ENCODE measurements around the gene TMEM38A.

TMEM38A gene

DNA sequence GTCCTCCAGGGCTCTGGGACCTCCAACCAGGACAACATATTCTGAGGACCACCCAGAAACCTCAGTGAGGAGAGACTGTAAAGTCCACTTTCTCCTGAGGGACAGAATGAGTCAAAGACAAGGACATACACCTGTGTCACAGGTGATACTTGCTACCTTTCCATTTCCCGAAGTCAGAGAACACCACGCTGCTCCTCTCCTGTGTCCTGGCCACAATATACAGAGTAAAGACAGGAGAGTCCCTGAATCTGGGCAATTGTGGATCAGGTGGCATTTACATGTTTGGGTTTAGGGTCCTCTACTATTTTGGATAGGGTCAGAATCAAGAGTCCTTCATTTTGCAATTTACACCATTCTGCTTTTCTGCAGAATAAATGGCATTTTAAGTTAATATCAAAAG, 37.9 kb upstream of the TMEM38A start (continued):
- TF ChIP-seq, protein P1, sequence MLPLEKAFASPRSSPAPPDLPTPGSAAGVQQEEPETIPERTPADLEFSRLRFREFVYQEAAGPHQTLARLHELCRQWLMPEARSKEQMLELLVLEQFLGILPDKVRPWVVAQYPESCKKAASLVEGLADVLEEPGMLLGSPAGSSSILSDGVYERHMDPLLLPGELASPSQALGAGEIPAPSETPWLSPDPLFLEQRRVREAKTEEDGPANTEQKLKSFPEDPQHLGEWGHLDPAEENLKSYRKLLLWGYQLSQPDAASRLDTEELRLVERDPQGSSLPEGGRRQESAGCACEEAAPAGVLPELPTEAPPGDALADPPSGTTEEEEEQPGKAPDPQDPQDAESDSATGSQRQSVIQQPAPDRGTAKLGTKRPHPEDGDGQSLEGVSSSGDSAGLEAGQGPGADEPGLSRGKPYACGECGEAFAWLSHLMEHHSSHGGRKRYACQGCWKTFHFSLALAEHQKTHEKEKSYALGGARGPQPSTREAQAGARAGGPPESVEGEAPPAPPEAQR (tag by site-specific recombination; IDR thresholded peaks at IDR 0.05) = no peak
- TF ChIP-seq ZNF266 (tag by site-specific recombination; IDR thresholded peaks at IDR 0.05; ENCODE audit: low read depth) = no peak

DNA sequence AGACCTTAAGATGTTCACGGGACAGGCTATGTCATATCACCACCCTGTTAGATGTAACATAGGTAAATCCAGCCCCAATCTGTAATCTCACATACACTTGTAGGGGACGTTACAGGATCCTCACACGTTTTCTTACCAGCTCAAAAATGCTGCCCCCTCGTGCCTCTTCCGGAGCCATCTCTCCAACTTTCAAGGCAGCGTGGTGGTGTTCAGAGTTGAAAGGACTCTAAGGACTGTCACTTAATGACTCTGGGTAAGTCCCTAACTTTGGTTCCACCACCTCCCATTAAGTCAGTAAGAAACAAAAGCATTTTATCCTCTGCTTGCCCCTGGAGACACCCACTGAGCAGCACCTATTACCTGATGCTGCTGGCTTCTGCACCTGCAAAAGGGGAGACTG, 37.4 kb upstream of the TMEM38A start:
- Histone ChIP-seq H3K27ac (ENCODE audit: extremely low read depth, low read depth, low read length) (no peak overlapping the region), H3K36me3 (ENCODE audit: control insufficient read depth in 2 of 2, insufficient read depth in 1 of 2, low read length in 2 of 2) (peaks cover 0 to 25% of the 10 kb centered on the region in 2 experiments; a peak in 1 of 3 replicates), H3K4me3 (ENCODE audit: low read depth, low read length) (no peak overlapping the region), H3K4me1 (ENCODE audit: control insufficient read depth, insufficient read depth, low read length) (no peaks in the 10 kb centered on the region), H3K9me3 (ENCODE audit: control insufficient read depth, insufficient read depth, low read depth, low read length) (no peaks in the 10 kb centered on the region)
- no peak for TF ChIP-seq IKZF3 (tag by site-specific recombination; IDR thresholded peaks at IDR 0.05)
- TF ChIP-seq, protein P2, sequence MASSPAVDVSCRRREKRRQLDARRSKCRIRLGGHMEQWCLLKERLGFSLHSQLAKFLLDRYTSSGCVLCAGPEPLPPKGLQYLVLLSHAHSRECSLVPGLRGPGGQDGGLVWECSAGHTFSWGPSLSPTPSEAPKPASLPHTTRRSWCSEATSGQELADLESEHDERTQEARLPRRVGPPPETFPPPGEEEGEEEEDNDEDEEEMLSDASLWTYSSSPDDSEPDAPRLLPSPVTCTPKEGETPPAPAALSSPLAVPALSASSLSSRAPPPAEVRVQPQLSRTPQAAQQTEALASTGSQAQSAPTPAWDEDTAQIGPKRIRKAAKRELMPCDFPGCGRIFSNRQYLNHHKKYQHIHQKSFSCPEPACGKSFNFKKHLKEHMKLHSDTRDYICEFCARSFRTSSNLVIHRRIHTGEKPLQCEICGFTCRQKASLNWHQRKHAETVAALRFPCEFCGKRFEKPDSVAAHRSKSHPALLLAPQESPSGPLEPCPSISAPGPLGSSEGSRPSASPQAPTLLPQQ (tag by site-specific recombination; IDR thresholded peaks at IDR 0.05) = no peak
- TF ChIP-seq ZIC2 (tag by site-specific recombination; IDR thresholded peaks at IDR 0.05) = no peak
- no peak for TF ChIP-seq ZBTB21 (tag by site-specific recombination; IDR thresholded peaks at IDR 0.05)
- POLR2A ChIA-PET = interaction anchor here (1.6 kb wide), 1 partner anchor 39 kb away, joined by 4 read pairs; no protein-coding TSS in a partner anchor
- CTCF ChIA-PET = no interaction called here

DNA sequence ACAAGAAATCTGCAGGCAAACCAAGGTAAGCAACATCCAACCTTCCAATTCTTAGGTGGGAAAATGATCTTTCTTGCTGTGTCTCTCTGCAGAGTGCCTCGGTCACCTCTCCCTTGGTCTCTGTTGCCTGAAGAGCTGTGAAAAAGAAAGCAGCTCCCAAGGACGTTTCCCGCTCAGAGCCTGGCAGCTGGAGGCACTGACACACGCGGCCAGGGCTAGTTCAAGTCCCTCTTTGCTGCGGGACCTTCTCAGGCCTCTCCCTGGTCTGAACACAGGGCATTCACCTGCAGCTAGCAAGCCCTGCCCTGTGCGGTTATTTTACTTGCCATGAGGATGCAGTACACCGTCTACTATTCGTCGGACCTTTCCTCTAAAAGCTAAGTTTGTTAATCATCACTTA, 36.7 kb upstream of the TMEM38A start:
- Histone ChIP-seq H3K4me3 (ENCODE audit: low read depth, low read length) (no peak overlapping the region), H3K36me3 (ENCODE audit: control insufficient read depth in 2 of 2, insufficient read depth in 1 of 2, low read length in 2 of 2) (peaks cover 0 to 25% of the 10 kb centered on the region in 2 experiments; a peak in 1 of 3 replicates), H3K27ac (ENCODE audit: extremely low read depth, low read depth, low read length) (no peak overlapping the region), H3K4me1 (ENCODE audit: control insufficient read depth, insufficient read depth, low read length) (no peaks in the 10 kb centered on the region), H3K9me3 (ENCODE audit: control insufficient read depth, insufficient read depth, low read depth, low read length) (no peaks in the 10 kb centered on the region)
- CTCF ChIA-PET = no interaction called here
- TF ChIP-seq ZNF658 (tag by site-specific recombination; IDR thresholded peaks at IDR 0.05) = no peak
- TF ChIP-seq, protein P3, sequence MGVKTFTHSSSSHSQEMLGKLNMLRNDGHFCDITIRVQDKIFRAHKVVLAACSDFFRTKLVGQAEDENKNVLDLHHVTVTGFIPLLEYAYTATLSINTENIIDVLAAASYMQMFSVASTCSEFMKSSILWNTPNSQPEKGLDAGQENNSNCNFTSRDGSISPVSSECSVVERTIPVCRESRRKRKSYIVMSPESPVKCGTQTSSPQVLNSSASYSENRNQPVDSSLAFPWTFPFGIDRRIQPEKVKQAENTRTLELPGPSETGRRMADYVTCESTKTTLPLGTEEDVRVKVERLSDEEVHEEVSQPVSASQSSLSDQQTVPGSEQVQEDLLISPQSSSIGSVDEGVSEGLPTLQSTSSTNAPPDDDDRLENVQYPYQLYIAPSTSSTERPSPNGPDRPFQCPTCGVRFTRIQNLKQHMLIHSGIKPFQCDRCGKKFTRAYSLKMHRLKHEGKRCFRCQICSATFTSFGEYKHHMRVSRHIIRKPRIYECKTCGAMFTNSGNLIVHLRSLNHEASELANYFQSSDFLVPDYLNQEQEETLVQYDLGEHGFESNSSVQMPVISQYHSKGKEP (tag by site-specific recombination; IDR thresholded peaks at IDR 0.05) = no peak
- no peak for TF ChIP-seq ZNF214 (tag by site-specific recombination; IDR thresholded peaks at IDR 0.05; ENCODE audit: borderline replicate concordance)
- TF ChIP-seq ZNF404 (tag by site-specific recombination; IDR thresholded peaks at IDR 0.05) = no peak
- no peak for TF ChIP-seq SP3 (tag by site-specific recombination; IDR thresholded peaks at IDR 0.05)
- no peak for TF ChIP-seq ZFP41 (tag by site-specific recombination; IDR thresholded peaks at IDR 0.05; ENCODE audit: borderline replicate concordance)
- TF ChIP-seq ZSCAN23 (tag by site-specific recombination; IDR thresholded peaks at IDR 0.05) = no peak
- TF ChIP-seq ZNF629 (tag by site-specific recombination; IDR thresholded peaks at IDR 0.05) = no peak
- TF ChIP-seq, protein P4, sequence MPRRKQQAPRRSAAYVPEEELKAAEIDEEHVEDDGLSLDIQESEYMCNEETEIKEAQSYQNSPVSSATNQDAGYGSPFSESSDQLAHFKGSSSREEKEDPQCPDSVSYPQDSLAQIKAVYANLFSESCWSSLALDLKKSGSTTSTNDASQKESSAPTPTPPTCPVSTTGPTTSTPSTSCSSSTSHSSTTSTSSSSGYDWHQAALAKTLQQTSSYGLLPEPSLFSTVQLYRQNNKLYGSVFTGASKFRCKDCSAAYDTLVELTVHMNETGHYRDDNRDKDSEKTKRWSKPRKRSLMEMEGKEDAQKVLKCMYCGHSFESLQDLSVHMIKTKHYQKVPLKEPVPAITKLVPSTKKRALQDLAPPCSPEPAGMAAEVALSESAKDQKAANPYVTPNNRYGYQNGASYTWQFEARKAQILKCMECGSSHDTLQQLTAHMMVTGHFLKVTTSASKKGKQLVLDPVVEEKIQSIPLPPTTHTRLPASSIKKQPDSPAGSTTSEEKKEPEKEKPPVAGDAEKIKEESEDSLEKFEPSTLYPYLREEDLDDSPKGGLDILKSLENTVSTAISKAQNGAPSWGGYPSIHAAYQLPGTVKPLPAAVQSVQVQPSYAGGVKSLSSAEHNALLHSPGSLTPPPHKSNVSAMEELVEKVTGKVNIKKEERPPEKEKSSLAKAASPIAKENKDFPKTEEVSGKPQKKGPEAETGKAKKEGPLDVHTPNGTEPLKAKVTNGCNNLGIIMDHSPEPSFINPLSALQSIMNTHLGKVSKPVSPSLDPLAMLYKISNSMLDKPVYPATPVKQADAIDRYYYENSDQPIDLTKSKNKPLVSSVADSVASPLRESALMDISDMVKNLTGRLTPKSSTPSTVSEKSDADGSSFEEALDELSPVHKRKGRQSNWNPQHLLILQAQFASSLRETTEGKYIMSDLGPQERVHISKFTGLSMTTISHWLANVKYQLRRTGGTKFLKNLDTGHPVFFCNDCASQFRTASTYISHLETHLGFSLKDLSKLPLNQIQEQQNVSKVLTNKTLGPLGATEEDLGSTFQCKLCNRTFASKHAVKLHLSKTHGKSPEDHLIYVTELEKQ (tag by site-specific recombination; IDR thresholded peaks at IDR 0.05; ENCODE audit: borderline replicate concordance) = no peak
- no peak for TF ChIP-seq ZNF791 (tag by site-specific recombination; IDR thresholded peaks at IDR 0.05)
- no peak for TF ChIP-seq HOXD13 (CRISPR knock-in tag; IDR thresholded peaks at IDR 0.05; ENCODE audit: borderline replicate concordance)
- TF ChIP-seq BCL11B (tag by site-specific recombination; IDR thresholded peaks at IDR 0.05; ENCODE audit: low read depth) = no peak
- TF ChIP-seq, protein P5, sequence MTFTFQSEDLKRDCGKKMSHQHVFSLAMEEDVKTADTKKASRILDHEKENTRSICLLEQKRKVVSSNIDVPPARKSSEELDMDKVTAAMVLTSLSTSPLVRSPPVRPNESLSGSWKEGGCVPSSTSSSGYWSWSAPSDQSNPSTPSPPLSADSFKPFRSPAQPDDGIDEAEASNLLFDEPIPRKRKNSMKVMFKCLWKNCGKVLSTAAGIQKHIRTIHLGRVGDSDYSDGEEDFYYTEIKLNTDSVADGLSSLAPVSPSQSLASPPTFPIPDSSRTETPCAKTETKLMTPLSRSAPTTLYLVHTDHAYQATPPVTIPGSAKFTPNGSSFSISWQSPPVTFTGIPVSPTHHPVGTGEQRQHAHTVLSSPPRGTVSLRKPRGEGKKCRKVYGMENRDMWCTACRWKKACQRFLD (tag by site-specific recombination; IDR thresholded peaks at IDR 0.05) = no peak
- no peak for TF ChIP-seq REPIN1 (tag by site-specific recombination; IDR thresholded peaks at IDR 0.05; ENCODE audit: low read depth)
- POLR2A ChIA-PET = interaction anchor here (0.6 to 1.6 kb wide), 3 partner anchors 25 to 1324 kb away, joined by 3 to 4 read pairs (median 3); no protein-coding TSS in a partner anchor

All from HEK293 (cell line).